Muscle of arm (tissue), 12 donors: ENCODE results near the gene GPM6B. TPM values are rescaled to one million over a fixed set of nuclear protein-coding genes. Genes with fewer than 3 reads are reported as not detected.
"Not testable (repeated sequence)": the region's sequence is repeated elsewhere in the genome, so short reads cannot be mapped to it uniquely, and the experiment has no call there.

Experiments used
- DNase-seq: peaks from one replicate; pipeline ENCODE4 v3.0.0-alpha.2; 2013
- polyA plus RNA-seq, 12 donors: library from polyadenylated mRNA; unstranded; fragments of 120-200 nt; gene quantifications; one replicate each; pipeline ENCODE4 v1.2.1, GENCODE V29; 2013; ENCODE audit not compliant: insufficient read length in 12 of 12

Gene GPM6B
- polyA plus RNA-seq, 12 donors: 15.8 to 392 (median 23.7) TPM

- no peak for DNase-seq
Measured at GRCh38 chrX:13733506-13733905, 83.4 kb downstream of the GPM6B start.

- DNase-seq: peak; percentile 45
Measured at GRCh38 chrX:13732246-13733067, 84.4 kb downstream of the GPM6B start.

- not testable (repeated sequence) for DNase-seq
Measured at GRCh38 chrX:13730523-13730922, 86.4 kb downstream of the GPM6B start.

GRCh38 chrX:13726583-13726982 is 90.3 kb downstream of the GPM6B start:
- DNase-seq: not testable (repeated sequence)

GRCh38 chrX:13724878-13725277 is 92.0 kb downstream of the GPM6B start:
- not testable (repeated sequence) for DNase-seq

- peak; percentile 53 for DNase-seq
Measured at GRCh38 chrX:13721819-13722519, 94.9 kb downstream of the GPM6B start.

GRCh38 chrX:13721371-13721770 is 95.5 kb downstream of the GPM6B start:
- no peak for DNase-seq

Other genes with a start within 250 kb of the GPM6B start
- gene EGFL6, start 247.5 kb downstream of the GPM6B start, polyA plus RNA-seq: 100 to 1,000 TPM in 4 of 12 donors, 10 to 100 TPM in 7, not detected in 1; 59.9 to 149 (median 86.7) TPM
- 1 to 10 TPM in 11 of 12 donors, not detected in 1; 4.1 to 7.2 (median 5.3) TPM for gene TCEANC, start 164.0 kb downstream of the GPM6B start, polyA plus RNA-seq
- gene RAB9A, start 128.0 kb downstream of the GPM6B start, polyA plus RNA-seq: 10 to 100 TPM in 11 of 12 donors, not detected in 1; 14.0 to 35.2 (median 21.0) TPM
- gene TRAPPC2, start 82.5 kb downstream of the GPM6B start, polyA plus RNA-seq: 10 to 100 TPM in 9 of 12 donors, 1 to 10 TPM in 2, not detected in 1; 8.3 to 19.2 (median 14.4) TPM
- gene OFD1, start 82.3 kb downstream of the GPM6B start, polyA plus RNA-seq: 10 to 100 TPM in 11 of 12 donors, not detected in 1; 15.1 to 46.0 (median 21.0) TPM
- gene GEMIN8, start 212.8 kb upstream of the GPM6B start, polyA plus RNA-seq: 10 to 100 TPM in 10 of 12 donors, not detected in 2; 11.7 to 17.4 (median 14.9) TPM